ENCODE data around the gene PNPLA8. TPM values are rescaled to one million over a fixed set of nuclear protein-coding genes. Genes with fewer than 3 reads are reported as not detected.

PNPLA8 gene
- total RNA-seq, 2 donors from 2014 or later, result 62.9 to 67.1 TPM

DNA sequence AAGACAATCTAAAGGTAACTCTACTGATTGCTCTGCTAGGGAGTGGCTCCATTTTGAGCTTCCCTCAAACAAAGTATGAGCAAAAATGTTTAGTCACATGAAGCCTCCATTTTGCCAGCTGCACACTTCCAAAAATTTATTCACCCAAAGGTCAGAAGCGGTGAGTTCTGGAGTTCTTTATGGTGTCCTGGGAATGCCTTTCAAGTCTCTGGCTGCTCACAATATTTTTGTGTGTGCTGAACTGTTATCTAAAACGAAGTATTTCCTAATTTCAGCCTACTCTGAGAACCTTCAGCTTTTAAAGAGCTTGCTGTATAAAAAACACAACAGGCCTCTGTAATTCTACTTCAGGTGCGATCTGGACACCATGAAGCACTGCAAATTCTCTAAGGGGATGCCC, 85.3 kb downstream of the PNPLA8 start:
- ATAC-seq (no peak), DNase-seq (no peak)
- Mint-ChIP-seq H3K27me3 (peaks cover 19% of the 10 kb centered on the region), H3K27ac (no peak overlapping the region), H3K4me1 (no peaks in the 10 kb centered on the region), H3K4me3 (no peak overlapping the region), H3K36me3 (ENCODE audit: low read depth) (no peaks in the 10 kb centered on the region)
- H3K9me3 ChIP-seq (ENCODE audit: control insufficient read depth, low read length, poor library complexity, severe bottlenecking), result no peaks in the 10 kb centered on the region

DNA sequence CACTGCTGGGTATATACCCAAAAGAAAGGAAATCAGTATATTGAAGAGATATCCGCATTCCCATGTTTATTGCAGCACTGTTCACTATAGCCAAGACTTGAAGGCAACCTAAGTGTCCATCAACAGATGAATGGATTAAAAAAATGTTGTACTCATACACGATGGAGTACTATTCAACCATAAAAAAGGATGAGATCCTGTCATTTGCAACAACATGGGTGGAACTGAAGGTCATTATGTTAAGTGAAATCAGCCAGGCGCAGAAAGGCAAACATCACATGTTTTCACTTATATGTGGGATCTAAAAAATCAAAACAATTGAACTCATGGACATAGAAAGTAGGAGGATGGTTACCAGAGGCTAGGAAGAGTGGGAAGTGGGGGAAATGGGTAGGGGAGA, 89.0 kb downstream of the PNPLA8 start:
- no peak for DNase-seq
- H3K27ac Mint-ChIP-seq, result no peak overlapping the region
- H3K9me3 ChIP-seq (ENCODE audit: control insufficient read depth, low read length, poor library complexity, severe bottlenecking), result no peaks in the 10 kb centered on the region
- no peaks in the 10 kb centered on the region for H3K4me1 Mint-ChIP-seq
- H3K27me3 Mint-ChIP-seq, result peaks cover 44% of the 10 kb centered on the region
- H3K4me3 Mint-ChIP-seq, result no peak overlapping the region
- no peaks in the 10 kb centered on the region for H3K36me3 Mint-ChIP-seq (ENCODE audit: low read depth)
- ATAC-seq, result no peak

DNA sequence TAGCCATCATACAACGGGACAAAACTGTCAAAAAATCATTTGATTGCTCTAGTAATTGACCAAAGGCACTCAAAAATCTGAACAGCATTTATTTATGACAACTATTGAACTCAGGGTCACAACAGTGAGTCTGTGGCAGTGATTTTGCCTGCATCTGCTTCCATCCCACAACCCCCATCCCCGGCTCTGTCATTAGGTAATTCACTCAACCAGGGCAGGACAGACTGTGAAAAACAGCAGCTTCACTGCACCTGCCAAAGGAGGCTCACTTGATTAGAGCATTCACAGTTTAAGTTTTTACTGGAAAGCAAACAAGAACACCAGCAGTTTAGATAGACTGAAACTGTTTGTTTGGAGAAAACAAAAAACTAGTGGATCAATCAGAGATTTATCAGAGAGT, 91.9 kb downstream of the PNPLA8 start:
- H3K27me3 Mint-ChIP-seq, result peaks cover 60% of the 10 kb centered on the region
- H3K4me3 Mint-ChIP-seq, result no peak overlapping the region
- no peaks in the 10 kb centered on the region for H3K4me1 Mint-ChIP-seq
- no peaks in the 10 kb centered on the region for H3K36me3 Mint-ChIP-seq (ENCODE audit: low read depth)
- no peak for ATAC-seq
- DNase-seq, result no peak
- H3K9me3 ChIP-seq (ENCODE audit: control insufficient read depth, low read length, poor library complexity, severe bottlenecking), result no peaks in the 10 kb centered on the region
- H3K27ac Mint-ChIP-seq, result no peak overlapping the region

DNA sequence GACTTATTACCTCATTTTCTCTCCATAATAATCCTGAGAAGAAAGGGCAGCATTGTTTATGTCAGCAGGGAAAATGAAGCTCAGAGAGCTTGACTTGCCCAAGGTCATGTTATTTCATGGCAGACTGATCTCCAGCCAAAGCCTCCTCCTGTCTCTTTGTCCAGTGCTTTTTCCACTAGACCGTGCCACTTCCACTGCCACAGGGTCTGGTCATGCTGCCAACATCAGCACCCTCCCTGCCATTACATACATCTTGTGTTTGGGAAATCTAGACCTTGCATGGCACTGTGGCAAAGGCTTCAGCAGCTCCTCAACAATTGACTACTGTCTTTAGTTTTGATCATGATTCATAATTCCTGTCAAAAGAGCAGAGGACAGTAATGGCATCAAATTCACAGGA, 94.8 kb downstream of the PNPLA8 start:
- peaks cover 65% of the 10 kb centered on the region for H3K27me3 Mint-ChIP-seq
- no peaks in the 10 kb centered on the region for H3K36me3 Mint-ChIP-seq (ENCODE audit: low read depth)
- ATAC-seq, result no peak
- no peaks in the 10 kb centered on the region for H3K4me1 Mint-ChIP-seq
- no peak overlapping the region for H3K27ac Mint-ChIP-seq
- H3K9me3 ChIP-seq (ENCODE audit: control insufficient read depth, low read length, poor library complexity, severe bottlenecking), result no peaks in the 10 kb centered on the region
- no peak overlapping the region for H3K4me3 Mint-ChIP-seq
- DNase-seq, result no peak

DNA sequence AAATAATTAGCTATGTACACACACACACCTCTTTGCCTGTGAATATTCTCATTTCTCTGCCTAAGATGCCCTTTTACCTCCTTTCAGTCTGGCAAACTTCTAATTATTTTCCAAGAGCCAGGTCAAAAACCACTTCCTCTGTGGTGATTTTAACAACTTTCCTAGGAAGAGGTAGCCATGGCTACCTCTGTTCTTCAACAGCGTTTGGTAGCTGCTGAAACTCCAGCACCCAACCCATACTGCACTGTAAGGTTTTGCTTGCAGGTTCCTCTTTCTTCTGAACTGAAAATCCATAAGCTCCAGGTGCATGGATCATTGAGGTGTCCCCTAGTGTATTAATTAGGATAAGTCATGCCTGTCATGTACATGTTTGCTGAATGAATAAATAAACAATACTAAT, 95.3 kb downstream of the PNPLA8 start:
- no peaks in the 10 kb centered on the region for H3K36me3 Mint-ChIP-seq (ENCODE audit: low read depth)
- ATAC-seq, result no peak
- peaks cover 64% of the 10 kb centered on the region for H3K27me3 Mint-ChIP-seq

DNA sequence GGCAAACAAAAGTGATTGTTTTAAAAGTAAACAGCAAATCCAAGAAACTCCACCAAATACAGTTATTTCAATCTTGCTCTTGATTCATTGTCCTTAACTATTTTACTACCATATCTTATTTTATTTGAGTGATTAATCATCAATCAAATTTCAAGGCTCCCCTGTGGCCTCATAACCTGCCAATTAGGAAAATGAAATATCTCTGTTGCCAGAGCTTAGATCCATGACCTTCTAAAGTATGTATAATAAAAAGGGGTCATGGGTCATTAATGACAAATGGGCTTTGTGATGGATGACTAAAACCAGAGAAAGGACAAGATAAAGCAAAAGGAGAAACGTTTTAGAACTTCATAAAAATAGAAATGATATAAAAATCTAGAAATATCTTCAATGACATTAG, 98.2 kb downstream of the PNPLA8 start:
- Mint-ChIP-seq H3K27ac (no peak overlapping the region), H3K4me1 (no peaks in the 10 kb centered on the region), H3K36me3 (ENCODE audit: low read depth) (no peaks in the 10 kb centered on the region), H3K27me3 (peaks cover 65% of the 10 kb centered on the region), H3K4me3 (no peak overlapping the region)
- no peak for ATAC-seq
- no peak for DNase-seq
- no peaks in the 10 kb centered on the region for H3K9me3 ChIP-seq (ENCODE audit: control insufficient read depth, low read length, poor library complexity, severe bottlenecking)

More for the DNA sequence above, 95.3 kb downstream of the PNPLA8 start:
- no peak for DNase-seq
- H3K27ac Mint-ChIP-seq, result no peak overlapping the region
- H3K4me1 Mint-ChIP-seq, result no peaks in the 10 kb centered on the region
- no peaks in the 10 kb centered on the region for H3K9me3 ChIP-seq (ENCODE audit: control insufficient read depth, low read length, poor library complexity, severe bottlenecking)
- no peak overlapping the region for H3K4me3 Mint-ChIP-seq

DNA sequence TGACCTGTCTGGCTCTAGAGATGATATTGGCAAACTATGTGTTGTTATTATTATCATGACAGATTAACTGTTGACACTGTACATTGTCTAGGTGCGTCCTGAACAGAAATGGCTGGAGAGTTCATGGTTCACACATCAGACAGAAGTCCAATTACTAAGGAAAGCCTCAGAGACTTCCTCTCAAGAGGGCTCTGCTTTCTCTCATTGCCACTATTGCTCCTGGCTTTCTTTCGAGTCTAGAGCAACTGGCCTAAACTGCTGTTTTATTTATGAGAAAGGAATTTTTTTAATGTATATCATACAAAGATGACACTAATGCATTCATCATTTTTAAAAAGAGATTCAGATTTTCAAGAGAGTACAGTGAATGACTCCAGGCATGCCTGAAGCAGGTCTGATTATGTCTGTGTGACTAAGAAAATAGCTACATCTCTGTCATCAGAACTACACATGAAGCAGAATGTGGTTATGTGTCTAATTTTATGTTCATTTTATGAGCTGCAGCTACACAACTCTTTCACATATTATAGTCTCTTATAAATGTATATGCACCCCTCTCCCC, 100.1 kb downstream of the PNPLA8 start:
- Mint-ChIP-seq H3K27me3 (peaks cover 63% of the 10 kb centered on the region), H3K4me1 (peaks cover 5% of the 10 kb centered on the region), H3K36me3 (ENCODE audit: low read depth) (no peaks in the 10 kb centered on the region), H3K4me3 (no peak overlapping the region), H3K27ac (no peak overlapping the region)
- ATAC-seq, result no peak
- no peaks in the 10 kb centered on the region for H3K9me3 ChIP-seq (ENCODE audit: control insufficient read depth, low read length, poor library complexity, severe bottlenecking)
- DNase-seq, result no peak

DNA sequence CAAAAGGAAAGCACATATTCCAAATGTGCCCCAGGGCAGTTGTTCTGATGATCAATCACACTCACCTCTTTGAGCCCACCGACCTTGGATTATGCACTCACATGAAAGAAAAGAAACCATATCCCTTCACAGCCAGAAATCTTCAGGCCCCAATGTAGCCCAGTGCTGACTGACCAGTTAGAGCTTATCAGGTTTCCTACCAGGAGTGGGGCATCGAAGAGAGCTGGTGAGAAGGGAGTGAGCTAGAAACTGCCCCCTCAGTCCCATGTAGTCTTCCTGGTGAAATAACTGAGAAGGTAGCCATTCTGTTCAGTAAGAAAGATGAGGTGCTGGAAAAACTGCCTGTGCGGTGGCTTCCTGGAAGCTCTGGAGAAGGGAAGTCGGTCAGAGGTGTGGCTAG, 101.9 kb downstream of the PNPLA8 start:
- DNase-seq (no peak), ATAC-seq (no peak)
- H3K36me3 Mint-ChIP-seq (ENCODE audit: low read depth), result no peaks in the 10 kb centered on the region
- H3K4me1 Mint-ChIP-seq, result peaks cover 7% of the 10 kb centered on the region
- no peaks in the 10 kb centered on the region for H3K9me3 ChIP-seq (ENCODE audit: control insufficient read depth, low read length, poor library complexity, severe bottlenecking)
- H3K27me3 Mint-ChIP-seq, result peaks cover 66% of the 10 kb centered on the region
- no peak overlapping the region for H3K27ac Mint-ChIP-seq
- H3K4me3 Mint-ChIP-seq, result no peak overlapping the region

DNA sequence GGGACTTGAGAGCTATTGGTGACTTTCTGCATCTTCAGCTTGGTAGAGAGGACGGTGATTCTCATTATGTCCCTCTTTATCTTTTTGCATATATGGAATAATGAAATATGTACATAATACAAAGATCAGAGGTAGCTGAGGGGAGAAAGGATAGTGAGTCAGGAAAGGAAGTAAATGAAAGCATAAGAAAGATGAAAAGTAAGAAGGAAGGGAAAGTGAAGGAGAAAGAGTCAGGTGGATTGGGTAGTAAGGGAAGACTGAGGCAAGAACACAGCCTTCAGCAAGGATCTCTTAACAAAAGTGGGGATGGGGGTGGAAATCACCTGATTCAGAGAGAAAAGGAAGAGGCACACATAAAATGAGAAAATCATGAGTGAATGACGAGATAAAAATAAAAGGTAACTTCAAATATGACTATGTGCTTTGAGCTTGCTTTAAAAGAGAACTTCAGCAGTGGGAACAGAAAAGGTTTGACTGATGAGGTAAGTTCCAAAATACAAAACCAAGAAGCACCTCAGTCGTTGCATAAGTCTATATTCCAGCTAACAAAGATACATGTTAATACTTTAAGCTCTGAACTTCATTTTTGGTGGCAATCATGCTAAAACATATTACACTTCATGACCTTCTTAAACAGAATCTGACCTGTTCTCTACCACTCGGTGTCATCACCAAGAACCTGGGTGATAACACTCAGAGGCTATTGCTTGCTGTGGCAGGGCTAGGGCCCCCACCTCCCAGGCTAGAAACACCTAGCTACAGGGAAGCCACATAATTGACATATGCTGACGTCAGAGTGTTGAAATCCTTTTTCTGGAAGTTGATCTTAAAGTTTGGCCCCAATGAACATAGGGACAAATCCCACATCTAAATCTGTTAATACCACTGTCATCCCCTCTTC, 102.6 kb downstream of the PNPLA8 start:
- ATAC-seq (no peak), DNase-seq (no peak)
- H3K9me3 ChIP-seq (ENCODE audit: control insufficient read depth, low read length, poor library complexity, severe bottlenecking), result no peaks in the 10 kb centered on the region
- Mint-ChIP-seq H3K27me3 (peaks cover 72% of the 10 kb centered on the region), H3K4me1 (peaks cover 8% of the 10 kb centered on the region), H3K36me3 (ENCODE audit: low read depth) (no peaks in the 10 kb centered on the region), H3K27ac (no peak overlapping the region), H3K4me3 (no peak overlapping the region)

DNA sequence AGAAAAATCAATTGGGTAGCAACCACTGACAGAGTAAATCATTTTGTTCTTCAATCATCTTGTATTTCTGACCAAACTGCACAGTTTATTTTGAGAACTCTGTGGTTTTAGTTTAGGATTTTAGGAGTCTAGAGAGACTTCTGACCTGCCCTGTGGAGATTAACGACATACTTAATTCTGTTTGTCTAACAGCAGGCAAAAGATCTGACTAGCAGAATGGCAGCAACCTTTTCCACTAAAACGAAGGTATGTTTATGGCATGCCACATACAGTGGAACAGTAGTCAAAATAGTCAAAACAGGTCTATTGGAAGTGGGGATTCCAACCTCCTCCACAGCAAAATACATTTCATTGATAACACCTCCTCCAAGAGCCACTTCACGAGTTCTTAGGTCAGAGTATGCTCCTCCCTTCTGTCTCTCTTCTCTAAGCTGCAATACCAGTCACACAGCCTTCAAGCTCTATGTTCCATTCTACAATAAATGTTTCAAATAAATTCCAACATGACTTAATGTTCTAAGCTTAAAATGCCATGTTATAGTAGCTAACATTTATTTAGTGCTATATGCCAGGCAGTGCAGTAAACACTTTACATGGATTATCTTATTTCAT, 104.1 kb downstream of the PNPLA8 start:
- DNase-seq, result no peak
- peaks cover 78% of the 10 kb centered on the region for H3K27me3 Mint-ChIP-seq
- no peaks in the 10 kb centered on the region for H3K36me3 Mint-ChIP-seq (ENCODE audit: low read depth)
- no peak overlapping the region for H3K27ac Mint-ChIP-seq
- peaks cover 8% of the 10 kb centered on the region for H3K4me1 Mint-ChIP-seq
- H3K9me3 ChIP-seq (ENCODE audit: control insufficient read depth, low read length, poor library complexity, severe bottlenecking), result no peaks in the 10 kb centered on the region
- no peak overlapping the region for H3K4me3 Mint-ChIP-seq
- no peak for ATAC-seq

Other genes with a start within 250 kb of the PNPLA8 start
- gene NRCAM, start 69.7 kb downstream of the PNPLA8 start, total RNA-seq, result not detected
- 10 to 100 TPM; 16.8 to 18.1 TPM for gene THAP5, start 43.6 kb upstream of the PNPLA8 start, total RNA-seq
- 10 to 100 TPM; 54.3 to 58.3 TPM for gene DNAJB9, start 43.7 kb upstream of the PNPLA8 start, total RNA-seq

Measured in T-helper 17 cell (primary cell).